Measurements from ENCODE around the gene RNF38. TPM values are rescaled to one million over a fixed set of nuclear protein-coding genes. Genes with fewer than 3 reads are reported as not detected.
"Not testable (repeated sequence)": the region's sequence is repeated elsewhere in the genome, so short reads cannot be mapped to it uniquely, and the experiment has no call there.

RNF38 gene
- total RNA-seq, 2 donors from 2014 or later, result 32.1 to 37.0 TPM

GRCh38 chr9:36424289-36425055, 24.4 kb upstream of the RNF38 start:
- no peak for TF ChIP-seq CTCF (IDR thresholded peaks at IDR 0.05)
- no peak overlapping the region for H3K4me3 ChIP-seq
- no peak overlapping the region for H3K27ac ChIP-seq
- H3K9me3 ChIP-seq, result no peaks in the 10 kb centered on the region
- ATAC-seq (ENCODE audit: insufficient number of reproducible peaks, low FRiP score, low read depth) (no peak), DNase-seq (ENCODE audit: low spot score) (no peak)
- H3K27me3 ChIP-seq (replicated peaks; ENCODE audit: insufficient read depth), result no peaks in the 10 kb centered on the region
- H3K4me1 ChIP-seq (ENCODE audit: control insufficient read depth in 1 of 2, low read depth in 2 of 2), result no peaks in the 10 kb centered on the region
- peaks cover 4% of the 10 kb centered on the region for H3K36me3 ChIP-seq

- TF ChIP-seq CTCF (IDR thresholded peaks at IDR 0.05), result no peak
- DNase-seq (ENCODE audit: low spot score) (no peak), ATAC-seq (ENCODE audit: insufficient number of reproducible peaks, low FRiP score, low read depth) (no peak)
These were observed 23.1 kb upstream of the RNF38 start for GRCh38 chr9:36423206-36423605.

GRCh38 chr9:36416890-36417289, 16.8 kb upstream of the RNF38 start:
- ATAC-seq (ENCODE audit: insufficient number of reproducible peaks, low FRiP score, low read depth) (no peak), DNase-seq (ENCODE audit: low spot score) (no peak)
- no peaks in the 10 kb centered on the region for H3K4me1 ChIP-seq (ENCODE audit: control insufficient read depth in 1 of 2, low read depth in 2 of 2)
- H3K27me3 ChIP-seq (replicated peaks; ENCODE audit: insufficient read depth), result no peaks in the 10 kb centered on the region
- no peak overlapping the region for H3K4me3 ChIP-seq
- no peak for TF ChIP-seq CTCF (IDR thresholded peaks at IDR 0.05)
- H3K27ac ChIP-seq, result no peak overlapping the region
- H3K9me3 ChIP-seq, result no peaks in the 10 kb centered on the region
- no peaks in the 10 kb centered on the region for H3K36me3 ChIP-seq

More at GRCh38 chr9:36423206-36423605, 23.1 kb upstream of the RNF38 start:
- H3K9me3 ChIP-seq, result no peaks in the 10 kb centered on the region
- H3K27me3 ChIP-seq (replicated peaks; ENCODE audit: insufficient read depth), result no peaks in the 10 kb centered on the region
- H3K4me3 ChIP-seq, result no peak overlapping the region
- H3K27ac ChIP-seq, result no peak overlapping the region
- H3K36me3 ChIP-seq, result peaks cover 4% of the 10 kb centered on the region
- H3K4me1 ChIP-seq (ENCODE audit: control insufficient read depth in 1 of 2, low read depth in 2 of 2), result no peaks in the 10 kb centered on the region

GRCh38 chr9:36415822-36416525, 15.9 kb upstream of the RNF38 start:
- no peaks in the 10 kb centered on the region for H3K4me1 ChIP-seq (ENCODE audit: control insufficient read depth in 1 of 2, low read depth in 2 of 2)
- DNase-seq (ENCODE audit: low spot score) (no peak), ATAC-seq (ENCODE audit: insufficient number of reproducible peaks, low FRiP score, low read depth) (no peak)

GRCh38 chr9:36411410-36411809, 11.3 kb upstream of the RNF38 start:
- ATAC-seq (ENCODE audit: insufficient number of reproducible peaks, low FRiP score, low read depth); H3K27ac ChIP-seq; H3K4me1 ChIP-seq (ENCODE audit: control insufficient read depth in 1 of 2, low read depth in 2 of 2); DNase-seq (ENCODE audit: low spot score); H3K36me3 ChIP-seq; H3K9me3 ChIP-seq; H3K27me3 ChIP-seq (replicated peaks; ENCODE audit: insufficient read depth); H3K4me3 ChIP-seq: not testable (repeated sequence)

More at GRCh38 chr9:36415822-36416525, 15.9 kb upstream of the RNF38 start:
- Histone ChIP-seq H3K27me3 (replicated peaks; ENCODE audit: insufficient read depth) (no peaks in the 10 kb centered on the region), H3K27ac (no peak overlapping the region), H3K4me3 (no peak overlapping the region), H3K9me3 (no peaks in the 10 kb centered on the region), H3K36me3 (no peaks in the 10 kb centered on the region)
- no peak for TF ChIP-seq CTCF (IDR thresholded peaks at IDR 0.05)

GRCh38 chr9:36409076-36409475, 9.0 kb upstream of the RNF38 start:
- H3K27ac ChIP-seq; H3K27me3 ChIP-seq (replicated peaks; ENCODE audit: insufficient read depth); DNase-seq (ENCODE audit: low spot score); H3K4me3 ChIP-seq; ATAC-seq (ENCODE audit: insufficient number of reproducible peaks, low FRiP score, low read depth); H3K36me3 ChIP-seq; H3K4me1 ChIP-seq (ENCODE audit: control insufficient read depth in 1 of 2, low read depth in 2 of 2); H3K9me3 ChIP-seq: not testable (repeated sequence)
